ENCODE data around the gene SPATA2L. TPM values are rescaled to one million over a fixed set of nuclear protein-coding genes. Genes with fewer than 3 reads are reported as not detected.

SPATA2L gene
- polyA plus RNA-seq, 1 of the 3 experiments (the other 2 are of a cell fraction), result 8.6 TPM

DNA sequence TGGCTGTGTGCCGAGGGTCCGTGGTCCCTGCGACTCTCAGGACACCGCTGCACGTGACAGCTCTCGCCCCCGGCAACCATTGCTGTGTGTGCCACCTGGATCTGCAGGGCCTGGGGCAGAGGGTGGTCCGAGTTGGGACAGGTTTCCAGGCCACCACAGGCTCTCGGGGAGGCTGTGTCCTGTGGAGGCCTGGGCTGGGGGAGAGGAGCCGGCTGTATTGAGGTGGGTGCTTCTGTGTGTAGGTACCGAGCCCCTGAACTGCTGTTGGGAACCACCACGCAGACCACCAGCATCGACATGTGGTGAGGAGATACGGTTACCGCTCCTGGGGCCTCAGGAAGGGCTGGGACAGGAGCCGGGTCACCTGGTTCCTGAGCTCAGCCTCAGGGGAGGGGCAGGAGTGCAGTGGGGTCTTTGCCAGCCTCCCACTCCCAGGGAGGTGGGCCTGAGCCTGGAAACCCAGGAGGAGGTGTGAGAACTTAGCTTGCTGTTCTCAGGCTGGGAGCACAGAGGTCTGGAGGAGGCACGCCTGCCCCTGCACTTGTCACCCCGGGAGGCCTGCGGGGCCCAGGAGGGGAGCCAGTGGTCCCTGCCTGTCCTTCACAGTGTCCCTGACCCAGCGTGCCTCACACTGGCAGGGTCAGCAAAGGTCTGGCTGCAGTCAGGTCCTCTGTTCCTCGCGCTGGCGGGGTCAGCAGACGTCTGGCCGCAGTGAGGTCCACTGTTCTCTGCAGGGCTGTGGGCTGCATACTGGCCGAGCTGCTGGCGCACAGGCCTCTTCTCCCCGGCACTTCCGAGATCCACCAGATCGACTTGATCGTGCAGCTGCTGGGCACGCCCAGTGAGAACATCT, 7.3 kb downstream of the SPATA2L start:
- no peaks in the 10 kb centered on the region for H3K9me2 ChIP-seq
- peaks cover 2% of the 10 kb centered on the region; the same call in 1 of the 2 replicates for H4K20me1 ChIP-seq (ENCODE audit: insufficient read depth)
- no peak overlapping the region for H3K27ac ChIP-seq (ENCODE audit: low read depth in 2 of 2, low read length in 1 of 2)
- no peak for TF ChIP-seq TAF1 (IDR thresholded peaks at IDR 0.05; ENCODE audit: borderline replicate concordance, low read depth, low read length)
- TF ChIP-seq SIN3A (IDR thresholded peaks at IDR 0.05; ENCODE audit: borderline replicate concordance, low read depth, low read length), result no peak
- no peak for TF ChIP-seq RCOR1 (IDR thresholded peaks at IDR 0.05; ENCODE audit: low read length)
- no peak for TF ChIP-seq FOXM1 (IDR thresholded peaks at IDR 0.05; ENCODE audit: low read depth)
- no peak for TF ChIP-seq TCF12 (IDR thresholded peaks at IDR 0.05)
- TF ChIP-seq YY1 (IDR thresholded peaks at IDR 0.05; ENCODE audit: low read depth), result no peak
- TF ChIP-seq, protein P1, sequence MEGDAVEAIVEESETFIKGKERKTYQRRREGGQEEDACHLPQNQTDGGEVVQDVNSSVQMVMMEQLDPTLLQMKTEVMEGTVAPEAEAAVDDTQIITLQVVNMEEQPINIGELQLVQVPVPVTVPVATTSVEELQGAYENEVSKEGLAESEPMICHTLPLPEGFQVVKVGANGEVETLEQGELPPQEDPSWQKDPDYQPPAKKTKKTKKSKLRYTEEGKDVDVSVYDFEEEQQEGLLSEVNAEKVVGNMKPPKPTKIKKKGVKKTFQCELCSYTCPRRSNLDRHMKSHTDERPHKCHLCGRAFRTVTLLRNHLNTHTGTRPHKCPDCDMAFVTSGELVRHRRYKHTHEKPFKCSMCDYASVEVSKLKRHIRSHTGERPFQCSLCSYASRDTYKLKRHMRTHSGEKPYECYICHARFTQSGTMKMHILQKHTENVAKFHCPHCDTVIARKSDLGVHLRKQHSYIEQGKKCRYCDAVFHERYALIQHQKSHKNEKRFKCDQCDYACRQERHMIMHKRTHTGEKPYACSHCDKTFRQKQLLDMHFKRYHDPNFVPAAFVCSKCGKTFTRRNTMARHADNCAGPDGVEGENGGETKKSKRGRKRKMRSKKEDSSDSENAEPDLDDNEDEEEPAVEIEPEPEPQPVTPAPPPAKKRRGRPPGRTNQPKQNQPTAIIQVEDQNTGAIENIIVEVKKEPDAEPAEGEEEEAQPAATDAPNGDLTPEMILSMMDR (IDR thresholded peaks at IDR 0.05), result no peak
- no peak for TF ChIP-seq RAD21 (IDR thresholded peaks at IDR 0.05; ENCODE audit: low read length)
- no peak for TF ChIP-seq RXRA (IDR thresholded peaks at IDR 0.05; ENCODE audit: borderline replicate concordance, low read depth)
- TF ChIP-seq JUND (IDR thresholded peaks at IDR 0.05), result no peak
- TF ChIP-seq MEF2A (IDR thresholded peaks at IDR 0.05; ENCODE audit: borderline replicate concordance, low read depth), result no peak
- TF ChIP-seq NRF1 (IDR thresholded peaks at IDR 0.05; ENCODE audit: low read depth, low read length), result no peak
- TF ChIP-seq, protein P2, sequence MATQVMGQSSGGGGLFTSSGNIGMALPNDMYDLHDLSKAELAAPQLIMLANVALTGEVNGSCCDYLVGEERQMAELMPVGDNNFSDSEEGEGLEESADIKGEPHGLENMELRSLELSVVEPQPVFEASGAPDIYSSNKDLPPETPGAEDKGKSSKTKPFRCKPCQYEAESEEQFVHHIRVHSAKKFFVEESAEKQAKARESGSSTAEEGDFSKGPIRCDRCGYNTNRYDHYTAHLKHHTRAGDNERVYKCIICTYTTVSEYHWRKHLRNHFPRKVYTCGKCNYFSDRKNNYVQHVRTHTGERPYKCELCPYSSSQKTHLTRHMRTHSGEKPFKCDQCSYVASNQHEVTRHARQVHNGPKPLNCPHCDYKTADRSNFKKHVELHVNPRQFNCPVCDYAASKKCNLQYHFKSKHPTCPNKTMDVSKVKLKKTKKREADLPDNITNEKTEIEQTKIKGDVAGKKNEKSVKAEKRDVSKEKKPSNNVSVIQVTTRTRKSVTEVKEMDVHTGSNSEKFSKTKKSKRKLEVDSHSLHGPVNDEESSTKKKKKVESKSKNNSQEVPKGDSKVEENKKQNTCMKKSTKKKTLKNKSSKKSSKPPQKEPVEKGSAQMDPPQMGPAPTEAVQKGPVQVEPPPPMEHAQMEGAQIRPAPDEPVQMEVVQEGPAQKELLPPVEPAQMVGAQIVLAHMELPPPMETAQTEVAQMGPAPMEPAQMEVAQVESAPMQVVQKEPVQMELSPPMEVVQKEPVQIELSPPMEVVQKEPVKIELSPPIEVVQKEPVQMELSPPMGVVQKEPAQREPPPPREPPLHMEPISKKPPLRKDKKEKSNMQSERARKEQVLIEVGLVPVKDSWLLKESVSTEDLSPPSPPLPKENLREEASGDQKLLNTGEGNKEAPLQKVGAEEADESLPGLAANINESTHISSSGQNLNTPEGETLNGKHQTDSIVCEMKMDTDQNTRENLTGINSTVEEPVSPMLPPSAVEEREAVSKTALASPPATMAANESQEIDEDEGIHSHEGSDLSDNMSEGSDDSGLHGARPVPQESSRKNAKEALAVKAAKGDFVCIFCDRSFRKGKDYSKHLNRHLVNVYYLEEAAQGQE (IDR thresholded peaks at IDR 0.05; ENCODE audit: low read depth, low read length), result no peak
- TF ChIP-seq, protein P3, sequence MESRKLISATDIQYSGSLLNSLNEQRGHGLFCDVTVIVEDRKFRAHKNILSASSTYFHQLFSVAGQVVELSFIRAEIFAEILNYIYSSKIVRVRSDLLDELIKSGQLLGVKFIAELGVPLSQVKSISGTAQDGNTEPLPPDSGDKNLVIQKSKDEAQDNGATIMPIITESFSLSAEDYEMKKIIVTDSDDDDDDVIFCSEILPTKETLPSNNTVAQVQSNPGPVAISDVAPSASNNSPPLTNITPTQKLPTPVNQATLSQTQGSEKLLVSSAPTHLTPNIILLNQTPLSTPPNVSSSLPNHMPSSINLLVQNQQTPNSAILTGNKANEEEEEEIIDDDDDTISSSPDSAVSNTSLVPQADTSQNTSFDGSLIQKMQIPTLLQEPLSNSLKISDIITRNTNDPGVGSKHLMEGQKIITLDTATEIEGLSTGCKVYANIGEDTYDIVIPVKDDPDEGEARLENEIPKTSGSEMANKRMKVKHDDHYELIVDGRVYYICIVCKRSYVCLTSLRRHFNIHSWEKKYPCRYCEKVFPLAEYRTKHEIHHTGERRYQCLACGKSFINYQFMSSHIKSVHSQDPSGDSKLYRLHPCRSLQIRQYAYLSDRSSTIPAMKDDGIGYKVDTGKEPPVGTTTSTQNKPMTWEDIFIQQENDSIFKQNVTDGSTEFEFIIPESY (IDR thresholded peaks at IDR 0.05; ENCODE audit: borderline replicate concordance, low read depth), result no peak
- TF ChIP-seq, protein P4, sequence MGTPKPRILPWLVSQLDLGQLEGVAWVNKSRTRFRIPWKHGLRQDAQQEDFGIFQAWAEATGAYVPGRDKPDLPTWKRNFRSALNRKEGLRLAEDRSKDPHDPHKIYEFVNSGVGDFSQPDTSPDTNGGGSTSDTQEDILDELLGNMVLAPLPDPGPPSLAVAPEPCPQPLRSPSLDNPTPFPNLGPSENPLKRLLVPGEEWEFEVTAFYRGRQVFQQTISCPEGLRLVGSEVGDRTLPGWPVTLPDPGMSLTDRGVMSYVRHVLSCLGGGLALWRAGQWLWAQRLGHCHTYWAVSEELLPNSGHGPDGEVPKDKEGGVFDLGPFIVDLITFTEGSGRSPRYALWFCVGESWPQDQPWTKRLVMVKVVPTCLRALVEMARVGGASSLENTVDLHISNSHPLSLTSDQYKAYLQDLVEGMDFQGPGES (IDR thresholded peaks at IDR 0.05; ENCODE audit: low read depth, low read length), result no peak
- TF ChIP-seq, protein P5, sequence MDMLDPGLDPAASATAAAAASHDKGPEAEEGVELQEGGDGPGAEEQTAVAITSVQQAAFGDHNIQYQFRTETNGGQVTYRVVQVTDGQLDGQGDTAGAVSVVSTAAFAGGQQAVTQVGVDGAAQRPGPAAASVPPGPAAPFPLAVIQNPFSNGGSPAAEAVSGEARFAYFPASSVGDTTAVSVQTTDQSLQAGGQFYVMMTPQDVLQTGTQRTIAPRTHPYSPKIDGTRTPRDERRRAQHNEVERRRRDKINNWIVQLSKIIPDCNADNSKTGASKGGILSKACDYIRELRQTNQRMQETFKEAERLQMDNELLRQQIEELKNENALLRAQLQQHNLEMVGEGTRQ (IDR thresholded peaks at IDR 0.05; ENCODE audit: borderline replicate concordance, low read depth, low read length), result no peak
- TF ChIP-seq, protein P6, sequence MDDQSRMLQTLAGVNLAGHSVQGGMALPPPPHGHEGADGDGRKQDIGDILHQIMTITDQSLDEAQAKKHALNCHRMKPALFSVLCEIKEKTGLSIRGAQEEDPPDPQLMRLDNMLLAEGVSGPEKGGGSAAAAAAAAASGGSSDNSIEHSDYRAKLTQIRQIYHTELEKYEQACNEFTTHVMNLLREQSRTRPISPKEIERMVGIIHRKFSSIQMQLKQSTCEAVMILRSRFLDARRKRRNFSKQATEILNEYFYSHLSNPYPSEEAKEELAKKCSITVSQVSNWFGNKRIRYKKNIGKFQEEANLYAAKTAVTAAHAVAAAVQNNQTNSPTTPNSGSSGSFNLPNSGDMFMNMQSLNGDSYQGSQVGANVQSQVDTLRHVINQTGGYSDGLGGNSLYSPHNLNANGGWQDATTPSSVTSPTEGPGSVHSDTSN (IDR thresholded peaks at IDR 0.05), result no peak
- no peak for TF ChIP-seq EZH2phosphoT487 (IDR thresholded peaks at IDR 0.05; ENCODE audit: borderline replicate concordance, low read depth)
- TF ChIP-seq, protein P7, sequence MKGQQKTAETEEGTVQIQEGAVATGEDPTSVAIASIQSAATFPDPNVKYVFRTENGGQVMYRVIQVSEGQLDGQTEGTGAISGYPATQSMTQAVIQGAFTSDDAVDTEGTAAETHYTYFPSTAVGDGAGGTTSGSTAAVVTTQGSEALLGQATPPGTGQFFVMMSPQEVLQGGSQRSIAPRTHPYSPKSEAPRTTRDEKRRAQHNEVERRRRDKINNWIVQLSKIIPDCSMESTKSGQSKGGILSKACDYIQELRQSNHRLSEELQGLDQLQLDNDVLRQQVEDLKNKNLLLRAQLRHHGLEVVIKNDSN (IDR thresholded peaks at IDR 0.05; ENCODE audit: borderline replicate concordance, low read depth), result no peak
- peaks cover under 1% of the 10 kb centered on the region for H3F3A ChIP-seq (replicated peaks; ENCODE audit: insufficient read depth)
- H3K36me3 ChIP-seq (replicated peaks in 1 of 2; ENCODE audit: control insufficient read depth in 1 of 2, insufficient read depth in 2 of 2, low read length in 1 of 2), result peaks cover 14 to 70% of the 10 kb centered on the region in 2 experiments
- H3K9ac ChIP-seq, result no peak overlapping the region
- H3K27me3 ChIP-seq (ENCODE audit: insufficient read depth), result no peaks in the 10 kb centered on the region
- 100% methylated on average over 10 of the region's 32 CpGs for WGBS (ENCODE audit: low lambda C conversion rate)
- DNase-seq, result peak; percentile 15
- peaks cover 12% of the 10 kb centered on the region; the same call in 1 of the 2 replicates for H3K79me2 ChIP-seq (ENCODE audit: insufficient read depth)
- CTCF ChIA-PET, result interaction anchor here (1.0 to 2.4 kb wide), 3 partner anchors 128 to 216 kb away, joined by 3 to 6 read pairs (median 3); no protein-coding TSS in a partner anchor
- no peaks in the 10 kb centered on the region for H3K9me3 ChIP-seq
- POLR2A ChIA-PET, result no interaction called here
- H3K4me2 ChIP-seq, result no peak overlapping the region
- no peak overlapping the region for H2AFZ ChIP-seq (ENCODE audit: low read depth)
- H3K4me1 ChIP-seq (ENCODE audit: control insufficient read depth in 1 of 2, insufficient read depth in 2 of 2, low read depth in 1 of 2, low read length in 1 of 2), result peaks cover 0 to 15% of the 10 kb centered on the region in 2 experiments; a peak in 1 of 4 replicates
- H3K4me3 ChIP-seq (ENCODE audit: low read depth in 2 of 2, low read length in 1 of 2), result no peak overlapping the region

Measured in SK-N-SH (cell line).